H1 (cell line): ENCODE data around the gene LRRC32. TPM values are rescaled to one million over a fixed set of nuclear protein-coding genes. Genes with fewer than 3 reads are reported as not detected.

Source experiments
- CTCF ChIA-PET: fragments of 300-600 bp; sonication (Branson Sonifier 250); formaldehyde crosslinking; loops from one replicate; lab custom pipeline; 2021; ENCODE audit not compliant: partially characterized antibody; lab: Charles Lee
- POLR2A ChIA-PET: fragments of 300-600 bp; sonication (Branson Sonifier 250); formaldehyde crosslinking; loops from one replicate; lab custom pipeline; 2021; ENCODE audit warnings: inconsistent platforms; ENCODE audit not compliant: partially characterized antibody; lab: Charles Lee
- DNase-seq, 2 experiments: peaks; one replicate each; pipeline versions ENCODE4 v3.0.0 to v3.0.0-alpha.2; 2010 to 2022; ENCODE audit warnings: low spot score in 2 of 2, low read depth in 1 of 2, mixed read lengths in 1 of 2
- FAIRE-seq: peaks from 2 replicates; lab custom pipeline; 2011; peaks lifted over from hg19 to GRCh38; lab: Jason Lieb, UNC
- H2AFZ ChIP-seq: 2 replicates; pipeline ENCODE4 v1.8.1; 2012; ENCODE audit warnings: low read length, inconsistent platforms
- H2AK5ac ChIP-seq: 2 replicates; pipeline ENCODE4 v1.6.1; 2013; ENCODE audit warnings: low read depth, low read length
- H2BK120ac ChIP-seq: replicated peaks from 2 replicates; pipeline ENCODE3; 2013; ENCODE audit warnings: low read depth, low read length, inconsistent platforms
- H2BK12ac ChIP-seq: 2 replicates; pipeline ENCODE4 v1.6.1; 2013; ENCODE audit warnings: low read depth, low read length
- H2BK15ac ChIP-seq: 2 replicates; pipeline ENCODE4 v1.6.1; 2013; ENCODE audit warnings: low read length
- H2BK20ac ChIP-seq: 2 replicates; pipeline ENCODE4 v1.6.1; 2013; ENCODE audit warnings: low read length
- H2BK5ac ChIP-seq: 2 replicates; pipeline ENCODE4 v1.6.1; 2013; ENCODE audit warnings: low read depth, low read length
- H3K14ac ChIP-seq: 2 replicates; pipeline ENCODE4 v1.6.1; 2013; ENCODE audit warnings: inconsistent platforms; ENCODE audit not compliant: insufficient read length
- H3K18ac ChIP-seq: 2 replicates; pipeline ENCODE4 v1.6.1; 2013; ENCODE audit warnings: low read length; ENCODE audit errors: extremely low read depth
- H3K23ac ChIP-seq: 2 replicates; pipeline ENCODE4 v1.6.1; 2013; ENCODE audit warnings: inconsistent platforms; ENCODE audit not compliant: insufficient read length
- H3K23me2 ChIP-seq: 2 replicates; pipeline ENCODE4 v1.6.1; 2013; ENCODE audit warnings: low read depth, low read length
- H3K27ac ChIP-seq: 2 replicates; pipeline ENCODE4 v1.6.1; 2011; ENCODE audit warnings: low read depth, low read length, inconsistent platforms
- H3K27me3 ChIP-seq, 4 experiments: replicated peaks in 1 of 4; 1 replicate in 1 of 4; 2 replicates in 3 of 4; pipeline versions ENCODE4 v1.6.1 to v1.8.1; 2011 to 2013; ENCODE audit warnings: low read length in 3 of 4, mild to moderate bottlenecking in 3 of 4, inconsistent platforms in 2 of 4, mixed read lengths in 2 of 4, moderate library complexity in 1 of 4; ENCODE audit not compliant: control insufficient read depth in 3 of 4, insufficient read depth in 3 of 4; ENCODE audit errors: extremely low read depth in 1 of 4
- H3K36me3 ChIP-seq, 4 experiments: 2 replicates each; pipeline versions ENCODE4 v1.6.1 to v1.8.1; 2011 to 2013; ENCODE audit warnings: mild to moderate bottlenecking in 4 of 4, low read length in 3 of 4, moderate library complexity in 2 of 4, control low read depth in 1 of 4, inconsistent platforms in 1 of 4; ENCODE audit not compliant: insufficient read depth in 4 of 4, control insufficient read depth in 2 of 4
- H3K4ac ChIP-seq: replicated peaks from 2 replicates; pipeline ENCODE3; 2013; ENCODE audit warnings: low read length, low read depth, mixed read lengths, inconsistent platforms; ENCODE audit not compliant: insufficient read length
- H3K4me1 ChIP-seq, 4 experiments: replicated peaks in 1 of 4; 1 replicate in 1 of 4; 2 replicates in 3 of 4; pipeline versions ENCODE4 v1.6.1 to v1.8.1; 2011 to 2013; ENCODE audit warnings: low read length in 3 of 4, inconsistent platforms in 2 of 4, mixed read lengths in 1 of 4; ENCODE audit not compliant: insufficient read depth in 4 of 4, control insufficient read depth in 3 of 4
- H3K4me2 ChIP-seq, 2 experiments: 2 replicates each; pipeline versions ENCODE4 v1.6.1 to v1.8.1; 2011 to 2013; ENCODE audit warnings: low read depth in 2 of 2, low read length in 2 of 2, control low read depth in 1 of 2, inconsistent platforms in 1 of 2, mild to moderate bottlenecking in 1 of 2; ENCODE audit not compliant: insufficient read depth in 1 of 2
- H3K4me3 ChIP-seq, 4 experiments: fragments of 200-600, 300-600 bp in 1 of 4; sonication (generic), shearing (Covaris generic), sonication (Bioruptor Twin) in 1 of 4; 2 replicates each; pipeline versions ENCODE4 v1.5.1 to v1.8.1; 2011 to 2016; ENCODE audit warnings: low read length in 4 of 4, low read depth in 3 of 4, control low read depth in 2 of 4, inconsistent platforms in 2 of 4, mild to moderate bottlenecking in 2 of 4, mixed read lengths in 1 of 4, moderate library complexity in 1 of 4; ENCODE audit not compliant: insufficient read depth in 2 of 4; ENCODE audit errors: extremely low read depth in 1 of 4
- H3K56ac ChIP-seq: replicated peaks from 2 replicates; pipeline ENCODE3; 2013; ENCODE audit warnings: low read depth, mild to moderate bottlenecking, mixed read lengths, low read length, inconsistent platforms; ENCODE audit not compliant: insufficient read length
- H3K79me1 ChIP-seq: 2 replicates; pipeline ENCODE4 v1.6.1; 2013; ENCODE audit warnings: low read depth, low read length, control low read depth
- H3K79me2 ChIP-seq, 2 experiments: 2 replicates each; pipeline versions ENCODE4 v1.6.1 to v1.8.1; 2012 to 2013; ENCODE audit warnings: low read length in 2 of 2, mild to moderate bottlenecking in 2 of 2, inconsistent platforms in 1 of 2; ENCODE audit not compliant: insufficient read depth in 2 of 2, control insufficient read depth in 1 of 2
- H3K9ac ChIP-seq, 4 experiments: replicated peaks in 1 of 4; 1 replicate in 1 of 4; 2 replicates in 3 of 4; pipeline versions ENCODE4 v1.6.1 to v1.8.1; 2011 to 2013; ENCODE audit warnings: low read depth in 3 of 4, low read length in 3 of 4, control low read depth in 2 of 4, mild to moderate bottlenecking in 2 of 4, moderate library complexity in 2 of 4, inconsistent platforms in 1 of 4; ENCODE audit errors: extremely low read depth in 1 of 4
- H3K9me3 ChIP-seq, 2 experiments: 2 replicates each; pipeline versions ENCODE4 v1.6.1 to v1.8.1; 2012 to 2013; ENCODE audit warnings: mild to moderate bottlenecking in 2 of 2, moderate library complexity in 2 of 2, control low read depth in 1 of 2, inconsistent platforms in 1 of 2, low read depth in 1 of 2, low read length in 1 of 2, mixed read lengths in 1 of 2; ENCODE audit not compliant: insufficient read depth in 2 of 2
- H4K20me1 ChIP-seq, 2 experiments: replicated peaks in 1 of 2; 2 replicates each; pipeline versions ENCODE3 to v1.8.1; 2011 to 2013; ENCODE audit warnings: inconsistent platforms in 2 of 2, low read length in 2 of 2, mild to moderate bottlenecking in 1 of 2; ENCODE audit not compliant: insufficient read depth in 2 of 2, control insufficient read depth in 1 of 2
- H4K5ac ChIP-seq: 2 replicates; pipeline ENCODE4 v1.6.1; 2013; ENCODE audit warnings: low read length, low read depth, mixed read lengths, inconsistent platforms; ENCODE audit not compliant: insufficient read length
- H4K8ac ChIP-seq: 2 replicates; pipeline ENCODE4 v1.8.0; 2013; ENCODE audit warnings: mild to moderate bottlenecking, moderate library complexity, low read length, inconsistent platforms; ENCODE audit not compliant: insufficient read depth; ENCODE audit errors: extremely low read depth
- H4K91ac ChIP-seq: replicated peaks from 2 replicates; pipeline ENCODE3; 2013; ENCODE audit warnings: low read length, mixed read lengths, inconsistent platforms; ENCODE audit not compliant: insufficient read length
- EZH2 ChIP-seq: fragments of 200-600 bp; sonication (generic); IDR thresholded peaks from 2 replicates; pipeline ENCODE4 v1.7.1; 2012; ENCODE audit warnings: low read depth, mild to moderate bottlenecking, moderate library complexity, low read length, inconsistent platforms; ENCODE audit not compliant: severe bottlenecking
- HDAC2 ChIP-seq, 2 experiments: fragments of 300-600 bp in 1 of 2; sonication (generic) in 1 of 2; IDR thresholded peaks; 2 replicates each; pipeline ENCODE4 v1.6.1; 2011 to 2012; ENCODE audit warnings: low read depth in 2 of 2, low read length in 2 of 2, mild to moderate bottlenecking in 2 of 2, moderate library complexity in 2 of 2, borderline replicate concordance in 1 of 2, inconsistent platforms in 1 of 2
- KDM4A ChIP-seq: IDR thresholded peaks from one replicate; pipeline ENCODE4 v1.7.1; 2012; ENCODE audit warnings: low read depth, mild to moderate bottlenecking, moderate library complexity, low read length, inconsistent platforms; ENCODE audit not compliant: severe bottlenecking
- NANOG ChIP-seq: IDR thresholded peaks from 2 replicates; pipeline ENCODE4 v1.6.1; 2011; ENCODE audit warnings: low read length, low read depth, mild to moderate bottlenecking, inconsistent platforms; ENCODE audit not compliant: insufficient read depth, poor library complexity, severe bottlenecking
- NRF1 ChIP-seq: IDR thresholded peaks from 2 replicates; pipeline ENCODE4 v1.6.1; 2011; ENCODE audit warnings: mild to moderate bottlenecking, low read depth, low read length, improper control_type of control experiment
- SIX5 ChIP-seq: IDR thresholded peaks from 2 replicates; pipeline ENCODE4 v1.6.1; 2011; ENCODE audit warnings: mild to moderate bottlenecking, low read depth, low read length
- SP1 ChIP-seq: IDR thresholded peaks from 2 replicates; pipeline ENCODE4 v1.6.1; 2011; ENCODE audit warnings: low read depth, low read length
- TCF12 ChIP-seq: IDR thresholded peaks from 2 replicates; pipeline ENCODE4 v1.6.1; 2011; ENCODE audit warnings: low read depth, mild to moderate bottlenecking, low read length
- WGBS, 2 experiments: shearing (Covaris generic) in 1 of 2; methylation state at CpG; one replicate each; pipeline versions ENCODE4 v1.1.6 to v1.1.7; 2013 to 2015; ENCODE audit warnings: low lambda C conversion rate in 2 of 2, mixed read lengths in 2 of 2, inconsistent platforms in 1 of 2, low coverage in 1 of 2, missing lambda C conversion rate in 1 of 2; ENCODE audit not compliant: insufficient replicate concordance in 2 of 2, insufficient coverage in 1 of 2, insufficient read length in 1 of 2; ENCODE audit errors: extremely low coverage in 1 of 2, missing lambda C conversion rate in 1 of 2; 5-methylcytosine and 5-hydroxymethylcytosine counted together
- polyA plus RNA-seq, 7 experiments: library from polyadenylated mRNA; depleted of rRNA in 3 of 7; stranded (reverse) in 5 of 7; unstranded in 2 of 7; fragments of >200 nt in 5 of 7; fragments of 200-250 nt in 2 of 7; gene quantifications; 1 replicate in 5 of 7; 2 replicates in 1 of 7; 4 replicates in 1 of 7; pipeline versions ENCODE4 v1.2.1 to v1.2.3, GENCODE V29; 2011 to 2013; ENCODE audit warnings: missing spikeins in 2 of 7, mixed read lengths in 2 of 7
- total RNA-seq: library from RNA; stranded (reverse); fragmentation: NEBNext Ultra II Directional; extraction: Animal tissue kit (Norgen Biotek cat#: 25700); gene quantifications from 2 replicates; pipeline ENCODE4 v1.2.1, GENCODE V29; 2021

LRRC32 gene
- total and polyA plus RNA-seq, 2 of the 8 experiments (the other 6 are each of a cell fraction or from before 2014, with no cell fraction given), result 0.99 to 1.9 TPM

DNA sequence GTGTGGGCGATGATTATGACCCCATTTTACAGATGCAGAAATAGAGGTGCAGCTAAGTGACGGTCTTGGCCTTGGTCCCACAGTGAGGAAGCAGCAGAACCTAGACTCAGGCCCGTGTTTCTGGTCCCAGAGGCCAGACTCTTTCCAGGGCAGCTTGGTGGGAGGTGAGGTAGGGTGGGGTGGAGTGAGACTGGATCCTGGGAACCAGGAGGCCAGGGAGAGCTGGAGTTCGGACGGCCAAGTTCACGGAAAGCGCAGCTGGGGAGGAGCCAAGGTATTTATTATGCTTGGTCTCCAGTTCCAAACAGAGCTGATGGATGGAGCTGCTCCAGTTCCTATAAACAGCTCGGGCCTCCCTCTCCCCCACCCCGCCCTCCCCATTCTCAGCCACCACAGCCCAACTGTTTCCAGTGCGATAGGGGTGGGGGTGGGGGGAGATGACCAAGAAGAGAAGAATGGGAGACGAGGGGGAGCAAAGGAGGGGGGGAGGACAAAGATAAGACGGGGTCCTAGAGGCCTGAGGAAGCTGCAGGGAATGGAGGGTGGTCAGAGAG lies 16.2 kb downstream of the LRRC32 start:
- no peak overlapping the region for H2BK120ac ChIP-seq
- H3K9me3 ChIP-seq, result no peaks in the 10 kb centered on the region
- no peaks in the 10 kb centered on the region; a peak in 1 of 7 replicates for H3K27me3 ChIP-seq
- no peak overlapping the region for H2AK5ac ChIP-seq
- H4K20me1 ChIP-seq, result no peaks in the 10 kb centered on the region
- no peaks in the 10 kb centered on the region for H3K23me2 ChIP-seq
- H4K5ac ChIP-seq, result no peak overlapping the region
- H3K79me2 ChIP-seq, result no peaks in the 10 kb centered on the region
- no peak overlapping the region for H3K56ac ChIP-seq
- no peak overlapping the region for H2BK15ac ChIP-seq
- no peaks in the 10 kb centered on the region for H3K79me1 ChIP-seq
- peak overlapping the region; percentile 43; the same call in 1 of the 2 replicates for H2BK12ac ChIP-seq
- H2AFZ ChIP-seq, result no peak overlapping the region
- no peak overlapping the region for H2BK20ac ChIP-seq
- H3K23ac ChIP-seq, result no peak overlapping the region
- H3K4me3 ChIP-seq, result no peak overlapping the region
- FAIRE-seq, result no peak
- WGBS, 2 experiments, result 87% methylated on average over 7 of the region's 12 CpGs; no CpG with 5 or more reads in 1 of the 2 experiments
- ChIA-PET POLR2A (interaction anchor here (0.6 kb wide), 1 partner anchor 83 kb away, joined by 3 read pairs; no protein-coding TSS in a partner anchor), CTCF (interaction anchor here (0.7 to 1.8 kb wide), 6 partner anchors 9 to 265 kb away, joined by 3 to 8 read pairs (median 3); partner anchors contain the start of gene LRRC32)
- no peak overlapping the region for H3K14ac ChIP-seq
- no peak overlapping the region for H3K27ac ChIP-seq
- H4K8ac ChIP-seq, result no peak overlapping the region; the same call in 1 of the 2 replicates
- no peak overlapping the region for H3K4ac ChIP-seq
- TF ChIP-seq NANOG (no peak), EZH2 (no peak), SP1 (no peak), SIX5 (no peak), TCF12 (no peak), KDM4A (no peak), NRF1 (no peak), HDAC2 (IDR thresholded peaks at IDR 0.05; ENCODE audit: borderline replicate concordance in 1 of 2, low read depth in 2 of 2, low read length in 2 of 2) (no peak)
- H3K4me2 ChIP-seq, result no peak overlapping the region
- no peak overlapping the region for H2BK5ac ChIP-seq
- H3K36me3 ChIP-seq, result no peaks in the 10 kb centered on the region
- H3K9ac ChIP-seq, result no peak overlapping the region
- H3K18ac ChIP-seq, result no peak overlapping the region
- H4K91ac ChIP-seq, result peak overlapping the region; percentile 37
- peaks cover 3 to 11% (median 6%) of the 10 kb centered on the region in 4 experiments for H3K4me1 ChIP-seq
- no peak for DNase-seq
